Activated CD4-positive, alpha-beta T cell treated with anti-CD3 and anti-CD28 coated beads for 48 hours (primary cell): ENCODE results near the gene CDC27.
A peak's percentile ranks its signal among the peaks of the same experiment; 100 is the strongest.
"Not testable (repeated sequence)": the region's sequence is repeated elsewhere in the genome, so short reads cannot be mapped to it uniquely, and the experiment has no call there.

ENCODE experiments used
- DNase-seq: peaks from one replicate; pipeline ENCODE4 v3.0.0-alpha.2; 2020

CDC27 gene, protein sequence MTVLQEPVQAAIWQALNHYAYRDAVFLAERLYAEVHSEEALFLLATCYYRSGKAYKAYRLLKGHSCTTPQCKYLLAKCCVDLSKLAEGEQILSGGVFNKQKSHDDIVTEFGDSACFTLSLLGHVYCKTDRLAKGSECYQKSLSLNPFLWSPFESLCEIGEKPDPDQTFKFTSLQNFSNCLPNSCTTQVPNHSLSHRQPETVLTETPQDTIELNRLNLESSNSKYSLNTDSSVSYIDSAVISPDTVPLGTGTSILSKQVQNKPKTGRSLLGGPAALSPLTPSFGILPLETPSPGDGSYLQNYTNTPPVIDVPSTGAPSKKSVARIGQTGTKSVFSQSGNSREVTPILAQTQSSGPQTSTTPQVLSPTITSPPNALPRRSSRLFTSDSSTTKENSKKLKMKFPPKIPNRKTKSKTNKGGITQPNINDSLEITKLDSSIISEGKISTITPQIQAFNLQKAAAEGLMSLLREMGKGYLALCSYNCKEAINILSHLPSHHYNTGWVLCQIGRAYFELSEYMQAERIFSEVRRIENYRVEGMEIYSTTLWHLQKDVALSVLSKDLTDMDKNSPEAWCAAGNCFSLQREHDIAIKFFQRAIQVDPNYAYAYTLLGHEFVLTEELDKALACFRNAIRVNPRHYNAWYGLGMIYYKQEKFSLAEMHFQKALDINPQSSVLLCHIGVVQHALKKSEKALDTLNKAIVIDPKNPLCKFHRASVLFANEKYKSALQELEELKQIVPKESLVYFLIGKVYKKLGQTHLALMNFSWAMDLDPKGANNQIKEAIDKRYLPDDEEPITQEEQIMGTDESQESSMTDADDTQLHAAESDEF

DNA sequence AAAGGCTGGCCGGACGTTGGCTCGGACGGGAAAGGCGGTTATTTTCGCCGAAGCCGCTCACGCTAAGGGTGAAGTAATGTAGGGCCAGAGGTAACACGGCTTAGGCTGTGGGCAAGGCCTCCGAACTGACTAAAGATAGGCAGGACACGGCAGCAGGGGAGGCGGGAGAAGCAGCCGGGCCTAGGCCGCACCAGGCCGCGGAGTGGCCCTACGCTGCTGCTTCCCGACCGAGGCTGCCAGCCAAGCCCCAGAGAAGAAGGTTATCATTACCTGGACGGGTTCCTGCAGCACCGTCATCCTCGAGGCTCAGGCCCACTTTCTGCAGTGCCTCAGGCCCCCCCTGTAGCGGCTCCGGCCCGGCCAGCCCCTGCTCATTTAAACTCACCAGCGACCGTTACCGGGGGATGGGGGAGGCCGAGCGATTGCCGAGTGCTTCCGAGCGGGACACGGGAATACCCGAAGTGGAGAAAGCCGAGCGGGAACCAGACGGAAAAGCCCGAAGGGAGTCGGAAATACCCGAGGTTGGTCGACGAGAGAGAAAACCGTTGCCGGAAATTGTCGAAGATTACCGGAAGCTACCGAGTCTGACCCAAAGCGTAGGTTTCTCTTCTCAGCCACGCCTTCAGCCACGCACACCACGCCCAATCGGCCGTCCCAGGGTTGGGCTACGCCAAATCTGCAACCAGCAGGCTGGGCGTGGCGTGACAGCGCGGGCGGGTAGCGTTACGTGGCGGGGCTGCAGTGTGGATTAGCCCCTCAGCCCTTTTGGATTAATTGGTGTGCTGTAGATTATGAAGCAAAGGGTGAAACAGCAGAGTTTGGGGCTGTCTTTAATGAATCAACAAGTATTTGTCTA, at the start of gene CDC27:
Gene CDC27, minus strand, starts transcription at position 420 of the 856 bp plus-strand sequence. Its CDS starts 123 bp downstream, at position 297.
- DNase-seq: peak; percentile 100

DNA sequence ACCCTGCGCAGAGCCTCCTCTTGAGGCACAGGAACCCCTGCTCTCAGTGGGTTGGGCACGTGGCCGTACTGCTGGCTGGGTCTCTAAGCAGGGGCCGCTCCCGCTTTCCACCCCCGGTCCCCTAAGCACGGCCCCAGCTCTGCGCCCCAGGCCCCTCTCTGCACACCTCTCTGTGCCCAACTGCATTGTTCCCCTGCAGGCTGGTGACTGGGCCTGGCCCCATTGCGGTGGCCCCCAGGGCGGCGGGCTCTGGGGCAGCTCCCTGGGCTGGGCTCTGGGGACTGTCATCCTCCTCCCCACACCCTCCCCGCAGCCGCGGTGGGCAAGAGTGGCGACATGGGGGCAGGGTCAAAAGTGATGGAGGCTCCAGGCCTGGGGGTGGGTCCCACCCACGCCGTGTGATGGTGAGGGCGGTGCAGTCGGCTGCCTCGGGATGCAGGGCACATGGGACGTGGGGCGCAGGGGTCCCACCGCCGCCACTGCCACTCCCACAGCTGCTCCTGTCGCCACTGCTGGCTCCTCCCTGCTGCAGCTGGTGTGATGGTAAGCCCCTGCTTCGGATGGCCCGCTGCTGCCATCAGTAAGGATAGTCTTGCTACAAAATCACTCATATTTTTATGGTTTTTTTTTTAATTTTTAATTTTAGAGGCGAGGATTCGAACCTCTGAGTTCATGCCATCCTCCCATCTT, 49.4 kb upstream of the CDC27 start:
- DNase-seq: no peak

DNA sequence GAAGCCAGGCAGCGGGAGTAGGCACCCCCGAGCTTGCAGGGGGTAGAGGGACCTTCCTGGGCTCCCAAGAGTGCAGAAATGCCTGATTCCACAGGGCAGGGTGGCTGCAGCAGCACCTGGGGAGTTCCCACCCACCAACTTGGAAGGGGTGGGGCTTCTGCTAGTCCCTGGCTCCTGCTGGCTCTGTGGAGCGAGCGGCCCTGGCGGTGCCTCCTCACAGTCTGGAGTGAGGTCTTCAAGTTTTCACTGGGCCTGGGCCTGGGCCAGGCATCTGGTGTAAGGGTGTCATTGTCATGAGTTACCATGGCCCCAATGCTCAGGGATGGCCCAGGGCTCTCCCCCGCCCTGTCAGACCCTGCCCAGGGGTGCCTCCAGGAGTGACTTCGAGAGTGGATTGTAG, 48.7 kb upstream of the CDC27 start:
- no peak for DNase-seq

GRCh38 chr17:47235923-47236322, 46.8 kb upstream of the CDC27 start:
- no peak for DNase-seq

- no peak for DNase-seq
Observed at GRCh38 chr17:47235506-47235905, 46.4 kb upstream of the CDC27 start.

GRCh38 chr17:47232465-47232864, 43.4 kb upstream of the CDC27 start:
- DNase-seq: no peak

- no peak for DNase-seq
Observed at GRCh38 chr17:47231866-47232265, 42.8 kb upstream of the CDC27 start.

- no peak for DNase-seq
Observed at GRCh38 chr17:47231334-47231733, 42.2 kb upstream of the CDC27 start.

DNA sequence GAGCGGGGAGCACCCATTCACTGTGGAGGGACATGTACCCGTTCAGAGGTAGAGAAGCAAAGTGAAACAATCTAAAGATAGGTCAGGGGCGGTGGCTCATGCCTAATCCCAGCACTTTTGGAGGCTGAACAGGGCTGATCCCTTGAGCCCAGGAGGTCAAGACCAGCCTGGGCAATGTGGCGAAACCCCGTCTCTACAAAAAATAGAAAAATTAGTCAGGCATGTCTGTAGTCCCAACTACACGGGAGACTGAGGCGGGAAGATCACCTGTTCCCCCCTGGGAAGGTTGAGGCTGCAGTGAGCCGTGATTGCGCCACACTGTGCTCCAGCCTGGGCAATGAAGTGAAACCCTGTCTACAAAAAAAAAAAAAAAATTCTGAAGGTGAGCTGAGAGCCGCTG, 41.8 kb upstream of the CDC27 start:
- DNase-seq: no peak

DNA sequence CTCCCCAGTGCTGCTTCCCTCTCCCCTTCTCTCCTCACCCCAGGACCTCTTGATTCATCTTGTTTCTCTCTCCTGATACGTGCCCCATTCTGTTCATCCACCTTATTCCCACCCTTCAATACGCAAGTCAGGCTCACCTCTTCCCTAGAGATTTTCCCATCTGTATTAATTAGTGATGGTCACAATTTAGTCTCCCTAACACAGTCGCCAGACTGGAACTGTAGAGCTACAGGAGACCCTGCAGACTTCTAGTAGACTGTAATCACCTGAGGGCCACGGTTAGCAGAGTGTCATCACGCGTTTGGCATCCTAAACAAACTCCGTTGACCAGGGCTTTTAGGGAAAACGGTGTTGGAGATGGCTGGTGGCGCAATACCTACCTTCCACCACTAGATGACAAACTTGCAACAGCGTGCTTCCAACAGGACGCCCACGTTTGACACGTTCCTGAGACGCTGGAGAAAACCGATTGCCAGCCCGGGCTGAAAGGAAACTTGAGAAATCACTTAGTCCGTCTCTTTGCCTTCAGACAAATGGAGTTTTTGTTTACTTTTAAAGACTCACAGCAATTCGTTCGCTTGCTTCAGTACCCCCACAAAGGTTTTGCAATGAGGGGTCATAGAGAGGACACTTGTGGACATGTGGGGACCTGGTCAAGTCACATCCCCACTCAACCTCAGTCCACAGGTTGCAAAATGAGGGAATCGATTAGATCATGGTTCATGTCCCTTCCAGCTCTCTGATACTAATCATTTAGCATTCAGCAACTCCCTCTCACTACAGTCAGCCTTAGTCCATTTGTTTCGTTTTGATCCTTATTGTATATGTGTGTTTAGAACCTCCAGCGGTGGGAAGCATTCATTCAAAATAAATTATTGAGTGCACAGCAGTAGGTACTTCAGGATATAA, 40.7 kb upstream of the CDC27 start:
- DNase-seq: peak; percentile 87

- DNase-seq: no peak
Observed at GRCh38 chr17:47227862-47228261, 38.8 kb upstream of the CDC27 start.

DNA sequence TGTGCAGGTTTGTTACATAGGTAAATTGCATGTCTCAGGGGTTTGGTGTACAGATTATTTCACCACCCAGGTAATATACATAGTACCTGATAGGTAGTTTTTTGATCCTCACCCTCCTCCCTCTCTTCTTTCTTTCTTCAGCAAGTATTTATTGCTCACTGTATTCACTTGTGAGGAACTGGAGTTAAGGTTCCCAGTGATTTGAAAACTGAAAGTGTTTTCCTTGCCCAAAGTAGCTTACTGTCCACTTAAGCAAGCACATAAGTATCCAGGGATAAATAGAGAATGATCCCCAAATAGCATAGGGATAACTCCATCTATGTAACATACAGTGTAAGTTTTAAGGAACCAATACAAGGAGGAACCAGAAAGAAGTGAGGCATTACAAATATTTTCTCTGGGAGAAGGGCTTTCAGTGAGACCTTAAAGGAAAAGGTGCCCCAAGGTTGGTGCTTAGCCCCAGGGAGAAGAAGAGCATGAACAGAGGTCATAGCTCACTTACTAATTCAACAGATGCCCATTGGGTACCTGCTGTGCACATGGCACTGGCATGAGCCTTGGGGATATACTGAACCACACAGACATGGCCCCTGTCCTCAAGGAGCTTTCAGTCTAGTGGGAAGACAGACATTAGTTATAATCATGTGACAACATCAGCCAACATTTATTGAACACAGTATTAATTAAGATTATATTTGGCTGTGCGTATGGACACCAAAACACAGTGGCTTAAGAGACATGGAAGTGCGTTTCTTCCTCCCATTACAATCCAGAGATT, 37.0 kb upstream of the CDC27 start:
- DNase-seq: no peak

- DNase-seq: no peak
Observed at GRCh38 chr17:47225436-47225858, 36.4 kb upstream of the CDC27 start.

GRCh38 chr17:47224966-47225365, 35.9 kb upstream of the CDC27 start:
- no peak for DNase-seq

DNA sequence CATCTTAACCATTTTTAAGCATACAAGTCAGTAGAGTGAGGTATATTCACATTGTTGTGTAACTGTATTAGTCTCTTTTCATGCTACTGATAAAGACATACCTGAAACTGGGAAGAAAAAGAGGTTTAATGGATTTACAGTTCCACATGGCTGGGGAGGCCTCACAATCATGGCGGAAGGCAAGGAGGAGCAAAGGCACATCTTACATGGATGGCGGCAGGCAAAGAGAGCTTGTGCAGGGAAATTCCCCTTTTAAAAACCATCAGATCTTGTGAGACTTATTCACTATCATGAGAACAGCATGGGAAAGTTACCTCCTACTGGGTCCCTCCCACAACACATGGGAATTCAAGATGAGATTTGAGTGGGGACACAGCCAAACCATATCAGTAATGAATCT, 35.0 kb upstream of the CDC27 start:
- DNase-seq: not testable (repeated sequence)

- no peak for DNase-seq
Observed at GRCh38 chr17:47223460-47223859, 34.4 kb upstream of the CDC27 start.

- no peak for DNase-seq
Observed at GRCh38 chr17:47223007-47223406, 33.9 kb upstream of the CDC27 start.

- DNase-seq: no peak
Observed at GRCh38 chr17:47222047-47222446, 33.0 kb upstream of the CDC27 start.

DNA sequence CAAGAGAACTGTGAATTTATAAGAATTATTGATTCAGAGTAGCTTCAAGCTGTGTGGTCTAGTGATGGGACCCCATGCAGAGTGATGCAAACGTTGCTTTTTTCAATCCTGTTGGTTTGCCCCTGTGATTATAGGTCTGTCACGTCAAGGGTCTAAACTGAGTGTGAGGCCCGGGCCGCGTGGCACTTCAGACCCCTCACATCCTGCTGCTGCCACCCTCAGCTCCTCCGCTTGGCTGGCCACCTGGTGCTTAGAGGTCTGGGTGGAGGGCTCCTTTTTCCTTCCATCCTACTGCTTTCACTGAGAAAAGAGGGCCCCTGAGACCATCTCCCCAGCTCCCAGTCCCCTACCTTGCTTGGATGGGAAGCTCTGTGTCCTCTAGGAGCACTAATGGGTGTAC, 32.1 kb upstream of the CDC27 start:
- no peak for DNase-seq

GRCh38 chr17:47220531-47220999, 31.5 kb upstream of the CDC27 start:
- DNase-seq: peak; percentile 15
